K562 (cell line): ENCODE results near the gene MUCL3. TPM values are rescaled to one million over a fixed set of nuclear protein-coding genes. Genes with fewer than 3 reads are reported as not detected.

Experiments
- ATAC-seq: fragments of 200-7000 bp; cut with Tn5 transposase; 3 replicates; pipeline ENCODE4 v1.9.1; 2020; ENCODE audit warnings: moderate library complexity
- BruUV-seq: library from RNA; stranded (reverse); fragments of 400-500 nt; replicated peaks from 2 replicates; lab custom pipeline; 2021; lab: Mats Ljungman, UMichigan
- CTCF ChIA-PET: fragments of 300-600 bp; formaldehyde crosslinking; extraction: SDS; loops from one replicate; lab custom pipeline; 2021; ENCODE audit warnings: low intra/inter-chr PET ratio; lab: Yijun Ruan, JAX
- POLR2A ChIA-PET: fragments of 300-600, 350-650 bp; sonication (Branson Sonifier 250); formaldehyde crosslinking; extraction: SDS; loops from one replicate; lab custom pipeline; 2021; ENCODE audit warnings: antibody characterized with exemption, inconsistent platforms; lab: Yijun Ruan, JAX
- DNase-seq, 4 experiments: peaks; one replicate each; pipeline versions ENCODE4 v3.0.0 to v3.0.0-alpha.2; 2011 to 2018; ENCODE audit warnings: low spot score in 3 of 4, mixed read lengths in 3 of 4; ENCODE audit errors: extremely low read depth in 1 of 4
- FAIRE-seq: peaks from 2 replicates; lab custom pipeline; 2011; peaks lifted over from hg19 to GRCh38; lab: Jason Lieb, UNC
- H2AFZ ChIP-seq: 2 replicates; pipeline ENCODE4 v1.6.0; 2011; ENCODE audit warnings: low read depth, low read length, control low read depth, inconsistent platforms
- H3K27ac ChIP-seq: fragments of 200-600 bp; 3 replicates; pipeline ENCODE4 v1.8.0; 2011; ENCODE audit warnings: low read depth, mild to moderate bottlenecking, control low read depth, inconsistent platforms, low read length, moderate library complexity, mixed read lengths; ENCODE audit errors: extremely low read depth
- H3K27me3 ChIP-seq, 2 experiments: fragments of 300-600 bp in 1 of 2; 2 replicates in 1 of 2; 3 replicates in 1 of 2; pipeline versions ENCODE4 v1.6.0 to v1.8.0; 2011; ENCODE audit warnings: inconsistent platforms in 2 of 2, low read length in 2 of 2, mild to moderate bottlenecking in 1 of 2, mixed read lengths in 1 of 2, moderate library complexity in 1 of 2; ENCODE audit not compliant: control insufficient read depth in 2 of 2, insufficient read depth in 2 of 2
- H3K36me3 ChIP-seq: fragments of 300-600 bp; 3 replicates; pipeline ENCODE4 v1.8.0; 2011; ENCODE audit warnings: mild to moderate bottlenecking, low read length, inconsistent platforms; ENCODE audit not compliant: control insufficient read depth, insufficient read depth
- H3K4me1 ChIP-seq, 2 experiments: fragments of 200-600 bp in 1 of 2; replicated peaks in 1 of 2; 2 replicates in 1 of 2; 3 replicates in 1 of 2; pipeline versions ENCODE4 v1.5.1 to v1.8.0; 2011; ENCODE audit warnings: inconsistent platforms in 2 of 2, low read length in 2 of 2, mild to moderate bottlenecking in 1 of 2, mixed read lengths in 1 of 2, moderate library complexity in 1 of 2; ENCODE audit not compliant: control insufficient read depth in 2 of 2, insufficient read depth in 2 of 2
- H3K4me2 ChIP-seq: 2 replicates; pipeline ENCODE4 v1.6.1; 2011; ENCODE audit warnings: low read length, control low read depth, inconsistent platforms, mixed read lengths; ENCODE audit not compliant: insufficient read depth
- H3K4me3 ChIP-seq: fragments of 200-600 bp; sonication (generic), shearing (Covaris generic); 2 replicates; pipeline ENCODE4 v1.5.1; 2016; ENCODE audit warnings: control low read depth, inconsistent platforms
- H3K79me2 ChIP-seq: fragments of 200-600 bp; 3 replicates; pipeline ENCODE4 v1.8.0; 2011; ENCODE audit warnings: low read length, inconsistent platforms; ENCODE audit not compliant: control insufficient read depth, insufficient read depth
- H3K9ac ChIP-seq, 2 experiments: 2 replicates each; pipeline versions ENCODE4 v1.6.0 to v1.6.1; 2011; ENCODE audit warnings: low read depth in 2 of 2, low read length in 2 of 2, control low read depth in 1 of 2, inconsistent platforms in 1 of 2, mild to moderate bottlenecking in 1 of 2, mixed read lengths in 1 of 2; ENCODE audit not compliant: insufficient read depth in 1 of 2
- H3K9me1 ChIP-seq: one replicate; pipeline ENCODE4 v1.6.0; 2011; ENCODE audit warnings: inconsistent platforms, mild to moderate bottlenecking, low read length, moderate library complexity; ENCODE audit not compliant: control insufficient read depth, insufficient read depth
- H3K9me3 ChIP-seq: replicated peaks from 2 replicates; pipeline ENCODE4 v1.5.1; 2011; ENCODE audit warnings: low read depth, low read length, inconsistent platforms; ENCODE audit not compliant: control insufficient read depth, insufficient read depth
- H4K20me1 ChIP-seq: replicated peaks from 2 replicates; pipeline ENCODE4 v1.6.1; 2011; ENCODE audit warnings: low read length, inconsistent platforms, mixed read lengths; ENCODE audit not compliant: control insufficient read depth, insufficient read depth
- CBFA2T2 ChIP-seq: fragments of 450-650 bp; conservative IDR thresholded peaks from 2 replicates; pipeline ENCODE4 v1.6.1; 2017; ENCODE audit warnings: mild to moderate bottlenecking
- CBX3 ChIP-seq, 2 experiments: IDR thresholded peaks; 1 replicate in 1 of 2; 2 replicates in 1 of 2; pipeline ENCODE4 v1.6.1; 2012; ENCODE audit warnings: inconsistent platforms in 2 of 2, low read length in 2 of 2, borderline replicate concordance in 1 of 2, control low read depth in 1 of 2
- CHD2 ChIP-seq: IDR thresholded peaks from 2 replicates; pipeline ENCODE4 v1.6.1; 2011; ENCODE audit warnings: low read depth, low read length
- L3MBTL2 ChIP-seq: fragments of 450-650 bp; IDR thresholded peaks from 2 replicates; pipeline ENCODE4 v1.6.1; 2016; ENCODE audit warnings: mild to moderate bottlenecking, moderate library complexity
- RAD51 ChIP-seq: fragments of 450-650 bp; IDR thresholded peaks from 2 replicates; pipeline ENCODE4 v1.7.1; 2016; ENCODE audit warnings: low read depth, mild to moderate bottlenecking, borderline replicate concordance
- TCFL5 ChIP-seq: fragments of 250-450 bp; sonication (Bioruptor Pico); conservative IDR thresholded peaks from 2 replicates; pipeline ENCODE4 v1.6.1; 2021; ENCODE audit warnings: mild to moderate bottlenecking, moderate library complexity, matching md5 sums
- USF1 ChIP-seq: sonication (generic); formaldehyde crosslinking; IDR thresholded peaks from 2 replicates; pipeline ENCODE4 v1.9.0; 2022; ENCODE audit warnings: mild to moderate bottlenecking, missing genetic modification reagents
- ZNF324 ChIP-seq: fragments of 250-450 bp; sonication (Bioruptor Pico); IDR thresholded peaks from 2 replicates; pipeline ENCODE4 v1.4.0; 2020; ENCODE audit warnings: mild to moderate bottlenecking
- WGBS: fragments of 100-300 bp; shearing (Covaris generic); methylation state at CpG from one replicate; pipeline ENCODE4 v1.1.6; 2016; ENCODE audit warnings: low coverage, mixed read lengths; ENCODE audit not compliant: insufficient coverage; ENCODE audit errors: missing lambda C conversion rate; 5-methylcytosine and 5-hydroxymethylcytosine counted together
- in situ Hi-C: fragments of 300-500 bp; cut with MboI; formaldehyde crosslinking; loops from 4 replicates; pipeline ENCODE4 v1.15.0; 2018; ENCODE audit warnings: inconsistent platforms, mixed read lengths
- intact Hi-C: fragments of 100-400 bp; cut with micrococcal nuclease; formaldehyde crosslinking; loops from 2 replicates; pipeline ENCODE4 v1.14.2; 2022
- polyA plus RNA-seq, 8 experiments: library from polyadenylated mRNA; depleted of rRNA in 4 of 8; stranded (reverse) in 5 of 8; unstranded in 3 of 8; fragments of >200 nt; fragmentation: Nextera tagmentation in 2 of 8; fragmentation: Illumina TruSeq in 1 of 8; extraction: Ambion mirVana in 2 of 8; extraction: Trizol in 1 of 8; gene quantifications; 2 replicates each; pipeline versions ENCODE4 v1.2.1 to v1.2.3, GENCODE V29; 2011 to 2014; ENCODE audit warnings: inconsistent platforms in 1 of 8, missing spikeins in 1 of 8
- total RNA-seq, 7 experiments: library from RNA; depleted of rRNA in 6 of 7; stranded (reverse); fragments of >200 nt in 6 of 7; fragmentation: Illumina TruSeq in 2 of 7; extraction: Trizol in 2 of 7; gene quantifications; 2 replicates each; pipeline versions ENCODE4 v1.2.1 to v1.2.3, GENCODE V29; 2011 to 2021; ENCODE audit warnings: low replicate concordance in 1 of 7
- TF ChIP-seq, protein P1 (sequence below): sonication (generic); formaldehyde crosslinking; IDR thresholded peaks from 2 replicates; pipeline ENCODE4 v1.5.0; 2020; ENCODE audit warnings: missing genetic modification reagents

Gene MUCL3
- total and polyA plus RNA-seq, 9 of the 15 experiments (the other 6 are each of a cell fraction or from before 2014, with no cell fraction given) = 0.07 TPM; not detected in 8

GRCh38 chr6:30928677-30929076 lies 12.1 kb upstream of the MUCL3 start:
- intact Hi-C loops (no loop called here), in situ Hi-C loops (no loop called here)
- no peaks in the 10 kb centered on the region for H3K9me1 ChIP-seq
- no peak overlapping the region for H3K9ac ChIP-seq
- peaks cover 4% of the 10 kb centered on the region; the same call in 1 of the 2 replicates for H3K9me3 ChIP-seq
- H3K36me3 ChIP-seq = peaks cover 22% of the 10 kb centered on the region; the same call in 2 of the 3 replicates
- no peak overlapping the region for H2AFZ ChIP-seq
- TF ChIP-seq, protein P1, sequence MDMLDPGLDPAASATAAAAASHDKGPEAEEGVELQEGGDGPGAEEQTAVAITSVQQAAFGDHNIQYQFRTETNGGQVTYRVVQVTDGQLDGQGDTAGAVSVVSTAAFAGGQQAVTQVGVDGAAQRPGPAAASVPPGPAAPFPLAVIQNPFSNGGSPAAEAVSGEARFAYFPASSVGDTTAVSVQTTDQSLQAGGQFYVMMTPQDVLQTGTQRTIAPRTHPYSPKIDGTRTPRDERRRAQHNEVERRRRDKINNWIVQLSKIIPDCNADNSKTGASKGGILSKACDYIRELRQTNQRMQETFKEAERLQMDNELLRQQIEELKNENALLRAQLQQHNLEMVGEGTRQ (CRISPR knock-in tag) = peak; percentile 84
- TF ChIP-seq TCFL5 (CRISPR knock-in tag) = no peak
- no peak for TF ChIP-seq CHD2
- 0 out of 2 replicates have a peak, but pooled peaks have one; percentile 13 for TF ChIP-seq L3MBTL2
- TF ChIP-seq CBX3 (IDR thresholded peaks at IDR 0.05; ENCODE audit: borderline replicate concordance in 1 of 2, low read length in 2 of 2) = peak in 1 of 2 experiments; percentile 96; a peak in 2 of 3 replicates
- TF ChIP-seq ZNF324 (CRISPR knock-in tag) = no peak
- peak; percentile 90 for TF ChIP-seq USF1 (CRISPR knock-in tag)
- TF ChIP-seq RAD51 = peak; percentile 69
- 0 out of 2 replicates have a peak, but pooled peaks have one; percentile 12 for TF ChIP-seq CBFA2T2
- no peak overlapping the region for H3K4me3 ChIP-seq
- H3K4me2 ChIP-seq = no peak overlapping the region
- DNase-seq (peak in 2 of 4 experiments; percentile 46 to 48), FAIRE-seq (peak; percentile 51), ATAC-seq (no peak)
- H3K27ac ChIP-seq = no peak overlapping the region
- POLR2A ChIA-PET = interaction anchor here (0.6 to 2.4 kb wide), 3 partner anchors 8 to 84 kb away, joined by 3 to 12 read pairs (median 6); no protein-coding TSS in a partner anchor
- H3K4me1 ChIP-seq = peaks cover 0 to 7% of the 10 kb centered on the region in 2 experiments; a peak in 2 of 5 replicates
- 91% methylated on average over 3 of the region's 3 CpGs for WGBS
- H3K27me3 ChIP-seq = peaks cover 0 to 13% of the 10 kb centered on the region in 2 experiments; a peak in 2 of 5 replicates
- H3K79me2 ChIP-seq = no peaks in the 10 kb centered on the region
- no TSS peak for BruUV-seq
- CTCF ChIA-PET = no interaction called here
- no peaks in the 10 kb centered on the region for H4K20me1 ChIP-seq
